ENCODE measurements around the gene CIPC.

- TF ChIP-seq BRD4 (CRISPR knock-in tag; IDR thresholded peaks at IDR 0.05) (no peak), HDAC2 (CRISPR knock-in tag; IDR thresholded peaks at IDR 0.05) (no peak), KAT8 (CRISPR knock-in tag; IDR thresholded peaks at IDR 0.05) (no peak), KAT7 (CRISPR knock-in tag; IDR thresholded peaks at IDR 0.05; ENCODE audit: borderline replicate concordance) (no peak), JUND (CRISPR knock-in tag; IDR thresholded peaks at IDR 0.05) (no peak), RARA (CRISPR knock-in tag; IDR thresholded peaks at IDR 0.05) (no peak), CTCF (CRISPR knock-in tag; IDR thresholded peaks at IDR 0.05) (no peak), SMAD1 (CRISPR knock-in tag; IDR thresholded peaks at IDR 0.05; ENCODE audit: borderline replicate concordance, low read depth) (no peak), MXI1 (IDR thresholded peaks at IDR 0.05; ENCODE audit: borderline replicate concordance, low read depth, low read length) (no peak)
Observed at GRCh38 chr14:77122526-77123125, 24.6 kb downstream of the CIPC start.
